Ectodermal cell (in vitro differentiated cells): ENCODE data around the gene AFAP1L1.
A peak's percentile ranks its signal among the peaks of the same experiment; 100 is the strongest.

Experiments used
- H3K27ac ChIP-seq: 2 replicates; pipeline ENCODE4 v1.7.0; 2013; ENCODE audit warnings: mild to moderate bottlenecking, low read depth, low read length; ENCODE audit not compliant: insufficient read depth, poor library complexity, severe bottlenecking
- H3K27me3 ChIP-seq: 2 replicates; pipeline ENCODE4 v1.7.0; 2013; ENCODE audit warnings: mild to moderate bottlenecking, low read length; ENCODE audit not compliant: insufficient read depth, control insufficient read depth, poor library complexity, severe bottlenecking
- H3K36me3 ChIP-seq: one replicate; pipeline ENCODE4 v1.7.0; 2013; ENCODE audit warnings: low read length; ENCODE audit not compliant: control insufficient read depth, insufficient read depth
- H3K4me1 ChIP-seq: one replicate; pipeline ENCODE4 v1.7.0; 2013; ENCODE audit warnings: low read length; ENCODE audit not compliant: control insufficient read depth, insufficient read depth
- H3K4me3 ChIP-seq: 2 replicates; pipeline ENCODE4 v1.7.0; 2013; ENCODE audit warnings: low read depth, low read length, control low read depth; ENCODE audit not compliant: insufficient read depth
- H3K9me3 ChIP-seq: 2 replicates; pipeline ENCODE4 v1.7.0; 2013; ENCODE audit warnings: mild to moderate bottlenecking, low read length, moderate library complexity; ENCODE audit not compliant: control insufficient read depth
- WGBS, 2 experiments: methylation state at CpG; one replicate each; pipeline ENCODE4 v1.1.7; 2013; ENCODE audit warnings: missing lambda C conversion rate in 2 of 2; 5-methylcytosine and 5-hydroxymethylcytosine counted together

Gene AFAP1L1

DNA sequence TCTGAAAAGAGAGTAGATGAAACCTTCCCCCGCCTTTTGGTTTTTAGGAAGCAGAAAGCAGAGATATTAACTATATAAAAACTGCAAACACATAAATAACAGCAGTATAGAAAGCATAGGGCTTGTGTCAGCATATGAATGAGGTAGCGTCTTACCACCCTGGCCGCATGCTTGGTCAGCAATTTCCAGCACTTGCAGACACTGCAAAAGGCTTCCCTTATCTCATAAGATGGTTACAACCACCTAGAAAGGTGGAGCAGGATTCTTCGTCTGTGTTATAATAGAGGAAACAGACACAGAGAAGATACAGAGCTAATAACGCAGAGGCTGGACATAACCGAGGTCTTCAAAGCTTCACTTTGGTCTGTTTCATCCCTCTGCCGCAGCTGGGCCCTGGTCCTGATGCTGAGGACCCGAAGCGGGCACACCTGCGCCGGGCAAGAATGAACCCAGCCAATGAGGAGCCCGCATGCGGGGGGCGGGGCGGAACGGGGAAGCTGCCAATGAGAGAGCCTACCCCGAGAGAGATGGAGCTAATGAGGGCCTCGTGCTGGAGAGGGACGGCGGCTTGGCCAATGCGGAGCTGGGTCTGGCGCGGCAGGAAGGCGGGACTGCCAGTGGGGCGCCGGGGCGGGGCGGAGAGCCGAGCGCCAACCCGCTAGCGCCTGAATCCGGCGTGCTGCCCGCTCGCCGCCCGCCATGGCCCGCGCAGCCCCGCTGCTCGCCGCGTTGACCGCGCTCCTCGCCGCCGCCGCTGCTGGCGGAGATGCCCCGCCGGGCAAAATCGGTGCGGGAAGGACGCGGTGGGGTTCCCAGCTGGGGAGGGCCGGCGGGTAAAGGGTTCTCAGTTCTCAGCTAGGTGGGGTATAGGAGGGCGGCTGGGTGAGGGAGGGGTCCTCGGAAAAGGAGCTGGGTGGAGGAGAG, 86.0 kb downstream of the AFAP1L1 start, which contains the start of gene PCYOX1L:
Gene PCYOX1L, plus strand, starts transcription at position 677 of the 924 bp plus-strand sequence. Its CDS starts 23 bp downstream, at position 700.
- H3K27ac ChIP-seq = no peak within 1 kb of the TSS
- no peaks in the 10 kb centered on the region for H3K9me3 ChIP-seq
- H3K4me3 ChIP-seq = peak within 1 kb of the TSS; percentile 87
- H3K27me3 ChIP-seq = no peaks in the 10 kb centered on the region
- no peaks in the 10 kb centered on the region for H3K4me1 ChIP-seq
- 2 to 4% methylated on average over 60 to 61 of the region's 61 CpGs for WGBS, 2 experiments
- peaks cover 3% of the 10 kb centered on the region for H3K36me3 ChIP-seq

GRCh38 chr5:149358294-149358651, 86.6 kb downstream of the AFAP1L1 start:
- WGBS, 2 experiments = 5% methylated on average over 18 of the region's 18 CpGs
- H3K9me3 ChIP-seq = no peaks in the 10 kb centered on the region
- peaks cover 3% of the 10 kb centered on the region for H3K36me3 ChIP-seq
- H3K4me3 ChIP-seq = peak overlapping the region; percentile 87
- no peaks in the 10 kb centered on the region for H3K27me3 ChIP-seq
- no peaks in the 10 kb centered on the region for H3K4me1 ChIP-seq
- no peak overlapping the region for H3K27ac ChIP-seq

GRCh38 chr5:149358868-149359495, 87.3 kb downstream of the AFAP1L1 start:
- no peaks in the 10 kb centered on the region for H3K9me3 ChIP-seq
- H3K27me3 ChIP-seq = no peaks in the 10 kb centered on the region
- no peaks in the 10 kb centered on the region for H3K4me1 ChIP-seq
- no peak overlapping the region for H3K27ac ChIP-seq
- H3K36me3 ChIP-seq = no peaks in the 10 kb centered on the region
- H3K4me3 ChIP-seq = peak overlapping the region; percentile 87
- 94 to 95% methylated on average over 8 of the region's 8 CpGs for WGBS, 2 experiments

DNA sequence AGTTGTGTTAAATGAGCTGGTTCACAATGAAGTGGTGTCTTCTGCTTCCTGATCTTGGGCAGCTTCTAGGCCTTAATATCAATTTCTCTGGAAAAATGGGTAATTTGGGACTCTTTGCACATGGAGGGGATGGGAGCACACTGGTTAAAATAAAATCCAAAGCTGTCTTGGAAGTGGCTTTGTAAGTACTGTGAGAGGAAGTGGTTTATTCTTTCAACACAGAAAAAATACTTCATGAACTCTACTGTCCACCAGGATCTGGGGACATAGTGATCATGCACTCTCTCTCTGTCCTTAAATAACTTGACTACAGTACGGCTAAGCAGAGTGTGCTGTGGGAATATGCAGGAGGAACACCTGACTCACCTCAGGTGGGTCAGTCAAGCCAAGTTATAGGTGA, 88.6 kb downstream of the AFAP1L1 start:
- Histone ChIP-seq H3K36me3 (no peaks in the 10 kb centered on the region), H3K4me1 (no peaks in the 10 kb centered on the region), H3K27me3 (no peaks in the 10 kb centered on the region), H3K4me3 (no peak overlapping the region), H3K27ac (no peak overlapping the region), H3K9me3 (no peaks in the 10 kb centered on the region)
- 93 to 98% methylated on average over 1 of the region's 1 CpG for WGBS, 2 experiments

DNA sequence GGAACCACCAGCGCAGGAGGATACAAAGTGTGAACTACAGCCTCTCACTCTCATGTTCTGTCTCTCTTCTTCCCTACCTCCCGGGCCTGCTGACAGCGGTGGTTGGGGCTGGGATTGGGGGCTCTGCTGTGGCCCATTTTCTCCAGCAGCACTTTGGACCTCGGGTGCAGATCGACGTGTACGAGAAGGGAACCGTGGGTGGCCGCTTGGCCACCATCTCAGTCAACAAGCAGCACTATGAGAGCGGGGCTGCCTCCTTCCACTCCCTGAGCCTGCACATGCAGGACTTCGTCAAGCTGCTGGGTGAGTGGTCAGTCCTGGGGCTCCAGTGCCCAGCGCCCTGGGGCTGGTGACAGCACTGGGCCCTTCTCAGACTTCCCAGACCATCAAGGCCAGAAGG, 90.9 kb downstream of the AFAP1L1 start:
- H3K9me3 ChIP-seq = no peaks in the 10 kb centered on the region
- H3K27me3 ChIP-seq = no peaks in the 10 kb centered on the region
- no peaks in the 10 kb centered on the region for H3K36me3 ChIP-seq
- no peak overlapping the region for H3K4me3 ChIP-seq
- H3K4me1 ChIP-seq = no peaks in the 10 kb centered on the region
- WGBS, 2 experiments = 91 to 93% methylated on average over 12 of the region's 12 CpGs
- H3K27ac ChIP-seq = no peak overlapping the region

DNA sequence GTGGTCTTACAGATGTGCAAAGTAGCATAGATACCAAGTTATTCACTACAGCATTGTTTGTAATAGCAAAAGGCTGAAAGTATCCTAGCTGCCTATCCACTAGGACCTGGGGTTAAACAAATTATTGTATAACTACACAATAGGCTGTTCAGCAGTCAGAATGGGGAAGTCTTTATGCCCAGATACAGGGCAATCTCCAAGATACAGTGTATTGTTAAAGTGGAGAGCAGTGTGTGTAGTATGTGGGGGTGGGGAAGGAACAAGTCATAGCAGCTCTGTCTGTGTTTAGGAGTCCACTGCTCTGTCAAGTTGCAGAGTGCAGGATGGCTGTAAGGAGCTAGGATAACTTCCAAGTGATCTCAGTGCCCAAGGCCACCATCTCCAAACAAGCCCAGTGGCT, 91.7 kb downstream of the AFAP1L1 start:
- Histone ChIP-seq H3K4me1 (no peaks in the 10 kb centered on the region), H3K27ac (no peak overlapping the region), H3K9me3 (no peaks in the 10 kb centered on the region), H3K4me3 (no peak overlapping the region), H3K36me3 (no peaks in the 10 kb centered on the region), H3K27me3 (no peaks in the 10 kb centered on the region)

- Histone ChIP-seq H3K4me1 (no peaks in the 10 kb centered on the region), H3K36me3 (no peaks in the 10 kb centered on the region), H3K27ac (no peak overlapping the region), H3K4me3 (no peak overlapping the region), H3K27me3 (no peaks in the 10 kb centered on the region), H3K9me3 (no peaks in the 10 kb centered on the region)
- WGBS, 2 experiments = 93 to 96% methylated on average over 9 of the region's 9 CpGs
Observed at GRCh38 chr5:149363936-149364335, 92.3 kb downstream of the AFAP1L1 start.

GRCh38 chr5:149364719-149365118, 93.1 kb downstream of the AFAP1L1 start:
- no peaks in the 10 kb centered on the region for H3K9me3 ChIP-seq
- no peak overlapping the region for H3K27ac ChIP-seq
- no peaks in the 10 kb centered on the region for H3K36me3 ChIP-seq
- 93 to 96% methylated on average over 2 of the region's 2 CpGs for WGBS, 2 experiments
- H3K4me3 ChIP-seq = no peak overlapping the region
- H3K27me3 ChIP-seq = no peaks in the 10 kb centered on the region
- no peaks in the 10 kb centered on the region for H3K4me1 ChIP-seq

GRCh38 chr5:149365418-149365817, 93.8 kb downstream of the AFAP1L1 start:
- Histone ChIP-seq H3K4me3 (no peak overlapping the region), H3K27me3 (no peaks in the 10 kb centered on the region), H3K27ac (no peak overlapping the region), H3K36me3 (no peaks in the 10 kb centered on the region), H3K4me1 (no peaks in the 10 kb centered on the region), H3K9me3 (no peaks in the 10 kb centered on the region)
- WGBS, 2 experiments = 90 to 94% methylated on average over 6 of the region's 6 CpGs

GRCh38 chr5:149366169-149366729, 94.6 kb downstream of the AFAP1L1 start:
- no peaks in the 10 kb centered on the region for H3K27me3 ChIP-seq
- WGBS, 2 experiments = 81 to 95% methylated on average over 1 of the region's 1 CpG
- H3K9me3 ChIP-seq = no peaks in the 10 kb centered on the region
- no peak overlapping the region for H3K4me3 ChIP-seq
- no peaks in the 10 kb centered on the region for H3K4me1 ChIP-seq
- H3K36me3 ChIP-seq = no peaks in the 10 kb centered on the region
- no peak overlapping the region for H3K27ac ChIP-seq
